ENCODE data around the gene MBTPS1. TPM values are rescaled to one million over a fixed set of nuclear protein-coding genes. Genes with fewer than 3 reads are reported as not detected.

The MBTPS1 gene
- total RNA-seq, 4 donors from 2014 or later = 36.3 to 77.6 (median 53.0) TPM

DNA sequence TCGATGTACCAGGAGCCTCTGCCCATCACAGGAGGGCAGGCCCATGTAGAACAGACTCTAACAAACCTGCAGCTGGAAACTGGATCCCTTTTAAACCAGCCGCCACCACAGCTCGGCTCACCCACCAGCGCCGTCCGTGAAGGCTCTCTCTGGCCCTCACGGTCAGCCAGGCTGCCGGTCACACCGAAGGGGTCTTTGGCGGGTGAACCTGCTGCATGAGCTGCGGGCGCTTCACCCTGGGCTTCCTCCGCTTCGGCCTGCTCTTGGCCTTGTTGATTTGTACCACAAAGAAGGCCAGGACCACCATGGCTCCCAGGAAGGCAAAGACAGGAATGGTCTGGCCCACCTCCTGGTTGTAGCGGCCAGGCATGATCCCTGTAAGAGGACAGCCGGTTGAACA, 62.5 kb downstream of the MBTPS1 start:
- Histone ChIP-seq H3K27me3 (no peaks in the 10 kb centered on the region), H3K36me3 (peaks cover 38 to 95% (median 57%) of the 10 kb centered on the region in 3 donors), H3K4me1 (no peaks in the 10 kb centered on the region), H3K9me3 (no peaks in the 10 kb centered on the region), H3K27ac (no peak overlapping the region), H3K4me3 (no peak overlapping the region)
- TF ChIP-seq POLR2A (IDR thresholded peaks at IDR 0.05) = no peak
- TF ChIP-seq, protein P1, sequence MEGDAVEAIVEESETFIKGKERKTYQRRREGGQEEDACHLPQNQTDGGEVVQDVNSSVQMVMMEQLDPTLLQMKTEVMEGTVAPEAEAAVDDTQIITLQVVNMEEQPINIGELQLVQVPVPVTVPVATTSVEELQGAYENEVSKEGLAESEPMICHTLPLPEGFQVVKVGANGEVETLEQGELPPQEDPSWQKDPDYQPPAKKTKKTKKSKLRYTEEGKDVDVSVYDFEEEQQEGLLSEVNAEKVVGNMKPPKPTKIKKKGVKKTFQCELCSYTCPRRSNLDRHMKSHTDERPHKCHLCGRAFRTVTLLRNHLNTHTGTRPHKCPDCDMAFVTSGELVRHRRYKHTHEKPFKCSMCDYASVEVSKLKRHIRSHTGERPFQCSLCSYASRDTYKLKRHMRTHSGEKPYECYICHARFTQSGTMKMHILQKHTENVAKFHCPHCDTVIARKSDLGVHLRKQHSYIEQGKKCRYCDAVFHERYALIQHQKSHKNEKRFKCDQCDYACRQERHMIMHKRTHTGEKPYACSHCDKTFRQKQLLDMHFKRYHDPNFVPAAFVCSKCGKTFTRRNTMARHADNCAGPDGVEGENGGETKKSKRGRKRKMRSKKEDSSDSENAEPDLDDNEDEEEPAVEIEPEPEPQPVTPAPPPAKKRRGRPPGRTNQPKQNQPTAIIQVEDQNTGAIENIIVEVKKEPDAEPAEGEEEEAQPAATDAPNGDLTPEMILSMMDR (IDR thresholded peaks at IDR 0.05) = no peak
- intact Hi-C loops (cut with DNase I) = no loop called here
- 94 to 100% methylated on average over 1 to 6 of the region's 16 CpGs for WGBS, 2 donors
- DNase-seq = no peak

DNA sequence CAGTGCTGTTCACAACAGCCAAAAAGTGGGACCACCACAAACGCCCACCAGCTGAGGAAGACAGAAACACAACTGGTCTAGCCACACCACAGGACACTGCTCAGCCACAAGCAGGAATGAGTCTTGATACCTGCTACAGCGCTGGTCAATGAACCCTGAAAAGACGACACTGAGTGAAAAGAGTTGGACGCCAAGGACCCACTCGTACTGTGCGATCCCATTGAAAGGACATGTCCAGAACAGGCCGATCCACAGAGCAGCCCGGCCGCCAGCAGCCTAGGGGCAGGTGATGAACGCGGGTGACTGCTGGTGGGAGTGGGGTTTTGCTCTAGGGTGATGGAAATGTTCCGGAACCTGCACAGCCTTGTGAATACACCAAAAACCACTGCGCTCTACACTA, 63.5 kb downstream of the MBTPS1 start:
- Histone ChIP-seq H3K27me3 (no peaks in the 10 kb centered on the region), H3K4me1 (no peaks in the 10 kb centered on the region), H3K36me3 (peaks cover 28 to 95% (median 47%) of the 10 kb centered on the region in 3 donors), H3K4me3 (no peak overlapping the region), H3K9me3 (no peaks in the 10 kb centered on the region), H3K27ac (no peak overlapping the region)
- DNase-seq = no peak
- intact Hi-C loops (cut with DNase I) = no loop called here
- TF ChIP-seq, protein P1 (IDR thresholded peaks at IDR 0.05) = no peak
- no peak for TF ChIP-seq POLR2A (IDR thresholded peaks at IDR 0.05)
- 81 to 88% methylated on average over 13 of the region's 13 CpGs for WGBS, 2 donors

DNA sequence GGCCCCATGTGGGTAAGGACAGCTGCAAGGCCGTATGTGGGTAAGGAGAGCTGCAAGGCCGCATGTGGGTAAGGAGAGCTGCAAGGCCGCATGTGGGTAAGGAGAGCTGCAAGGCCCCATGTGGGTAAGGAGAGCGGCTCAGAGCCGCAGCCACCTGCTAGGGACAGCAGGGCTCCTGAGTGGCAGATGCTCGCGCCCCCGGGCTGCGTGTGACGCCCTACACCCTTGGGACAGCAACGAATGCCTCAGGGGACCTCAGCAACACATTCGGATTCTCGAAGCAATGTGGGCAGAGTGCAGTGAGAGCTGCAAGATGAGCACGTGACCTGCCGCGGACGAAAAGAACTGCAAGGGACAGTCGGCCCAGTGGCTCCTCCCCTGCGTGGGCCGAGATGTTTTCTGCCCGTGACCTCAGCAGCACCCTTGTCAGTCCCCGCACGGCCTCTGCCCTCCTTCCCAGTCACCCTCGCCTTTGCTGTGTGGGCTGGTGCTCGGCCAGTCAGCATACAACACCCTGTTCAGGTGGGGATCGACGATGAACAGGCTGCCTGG, 64.6 kb downstream of the MBTPS1 start:
- no peak for DNase-seq
- H3K4me1 ChIP-seq = no peaks in the 10 kb centered on the region
- no peak overlapping the region for H3K27ac ChIP-seq
- H3K9me3 ChIP-seq = no peaks in the 10 kb centered on the region
- H3K36me3 ChIP-seq = peaks cover 26 to 95% (median 45%) of the 10 kb centered on the region in 3 donors
- intact Hi-C loops (cut with DNase I) = no loop called here
- no peak for TF ChIP-seq POLR2A (IDR thresholded peaks at IDR 0.05)
- TF ChIP-seq, protein P1 (IDR thresholded peaks at IDR 0.05) = no peak
- H3K4me3 ChIP-seq = no peak overlapping the region
- 87 to 90% methylated on average over 15 to 27 of the region's 27 CpGs for WGBS, 2 donors
- H3K27me3 ChIP-seq = no peaks in the 10 kb centered on the region

DNA sequence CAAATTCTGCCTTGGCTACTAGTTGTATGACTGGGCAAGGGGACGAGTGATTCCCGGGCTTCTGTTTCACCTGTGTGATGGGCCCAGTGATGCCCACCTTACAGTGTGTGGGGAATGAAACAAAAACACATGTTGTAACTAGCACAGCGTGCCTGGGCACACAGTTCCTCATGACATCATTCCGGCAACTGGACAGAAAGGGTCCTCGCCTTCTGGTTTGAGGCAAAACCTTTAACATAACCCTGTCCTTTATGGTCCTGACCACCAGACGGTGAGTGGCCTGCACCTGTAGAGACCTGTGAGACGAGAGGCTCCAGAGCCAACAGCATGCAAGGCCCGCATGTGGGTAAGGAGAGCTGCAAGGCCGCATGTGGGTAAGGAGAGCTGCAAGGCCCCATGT, 66.4 kb downstream of the MBTPS1 start:
- DNase-seq = no peak
- intact Hi-C loops (cut with DNase I) = no loop called here
- Histone ChIP-seq H3K4me1 (no peaks in the 10 kb centered on the region), H3K36me3 (peaks cover 24 to 79% (median 32%) of the 10 kb centered on the region in 3 donors), H3K27me3 (peaks cover 0 to 3% (median 0%) of the 10 kb centered on the region in 4 donors), H3K27ac (no peak overlapping the region), H3K4me3 (no peak overlapping the region), H3K9me3 (no peaks in the 10 kb centered on the region)
- TF ChIP-seq POLR2A (IDR thresholded peaks at IDR 0.05) = no peak
- TF ChIP-seq, protein P1 (IDR thresholded peaks at IDR 0.05) = no peak
- 86 to 94% methylated on average over 4 to 9 of the region's 9 CpGs for WGBS, 2 donors

DNA sequence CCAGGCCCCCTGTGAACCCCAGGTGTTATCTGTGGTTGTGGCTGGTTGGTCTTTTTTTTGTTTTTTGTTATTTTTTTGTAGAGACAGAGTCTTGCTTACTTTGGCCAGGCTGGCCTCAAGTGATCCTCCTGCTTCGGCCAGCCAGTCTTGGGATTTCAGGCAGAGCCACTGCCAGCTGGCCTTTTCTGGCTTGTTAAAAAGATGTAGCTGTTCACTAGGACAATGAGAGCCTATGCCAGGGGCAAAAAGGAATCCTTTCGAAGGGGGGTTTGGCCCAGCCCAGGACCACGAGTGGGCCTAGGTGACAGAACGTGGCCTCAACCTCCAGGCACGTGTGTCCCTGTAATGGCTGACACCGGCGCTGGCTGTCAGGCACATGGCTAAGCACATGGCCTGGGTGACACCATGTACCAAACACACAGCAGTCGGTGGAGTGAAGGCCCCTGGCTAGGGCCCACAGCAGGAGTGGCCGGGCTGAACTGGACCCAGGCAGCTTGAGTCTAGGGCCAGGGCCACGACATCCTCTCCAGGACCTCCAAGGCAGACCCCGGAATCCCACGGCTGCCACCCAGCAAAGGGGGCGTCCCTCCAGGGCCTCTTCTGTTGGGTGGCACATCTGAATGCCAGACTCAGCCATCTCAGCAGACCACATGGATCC, 67.2 kb downstream of the MBTPS1 start:
- no peak overlapping the region for H3K4me3 ChIP-seq
- intact Hi-C loops (cut with DNase I) = no loop called here
- no peak for TF ChIP-seq POLR2A (IDR thresholded peaks at IDR 0.05)
- TF ChIP-seq, protein P1 (IDR thresholded peaks at IDR 0.05) = no peak
- WGBS, 2 donors = 88 to 91% methylated on average over 4 to 8 of the region's 13 CpGs
- no peaks in the 10 kb centered on the region for H3K4me1 ChIP-seq
- no peaks in the 10 kb centered on the region for H3K9me3 ChIP-seq
- H3K27ac ChIP-seq = no peak overlapping the region
- DNase-seq = no peak
- peaks cover 0 to 10% (median 0%) of the 10 kb centered on the region in 4 donors for H3K27me3 ChIP-seq
- peaks cover 17 to 71% (median 24%) of the 10 kb centered on the region in 3 donors for H3K36me3 ChIP-seq

All from esophagus squamous epithelium (tissue), 5 donors.